Measurements from ENCODE around the gene CLIC1. TPM values are rescaled to one million over a fixed set of nuclear protein-coding genes. Genes with fewer than 3 reads are reported as not detected.
A peak's percentile ranks its signal among the peaks of the same experiment; 100 is the strongest.

The CLIC1 gene
- total RNA-seq, 1 experiment from 2014 or later = 431 TPM

DNA sequence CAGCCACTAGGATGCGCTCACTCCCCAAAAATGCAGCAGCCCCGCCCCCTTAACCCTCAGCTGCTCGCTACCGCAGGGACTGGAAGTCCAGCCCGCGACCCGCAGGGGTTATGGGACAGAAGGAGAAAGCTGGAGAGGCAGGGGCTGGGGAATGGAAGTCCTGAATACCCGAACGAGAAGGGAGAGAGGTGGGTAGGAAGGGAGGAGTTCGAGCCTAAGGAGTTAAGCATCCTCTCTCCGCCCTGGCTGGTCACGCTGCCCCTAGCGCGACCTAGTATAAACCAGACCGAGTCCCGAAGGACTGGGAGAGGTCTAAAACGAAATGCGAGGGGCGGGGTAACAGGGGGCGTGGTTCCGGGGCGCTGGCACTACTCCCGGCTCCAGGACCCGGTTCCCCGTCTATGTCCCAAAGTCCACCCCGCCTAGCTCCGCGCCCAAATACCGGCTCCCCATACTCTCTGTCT is 6.8 kb downstream of the CLIC1 start:
- Histone ChIP-seq H3K9me3 (ENCODE audit: low read depth, low read length, poor library complexity, severe bottlenecking) (no peaks in the 10 kb centered on the region), H3K4me1 (ENCODE audit: insufficient read depth, low read length, poor library complexity, severe bottlenecking) (peaks cover 15% of the 10 kb centered on the region), H3K27me3 (replicated peaks; ENCODE audit: insufficient read depth, low read depth, low read length, poor library complexity) (no peaks in the 10 kb centered on the region), H3K4me3 (ENCODE audit: low read depth, low read length, poor library complexity, severe bottlenecking) (peak overlapping the region; percentile 76), H3K36me3 (ENCODE audit: insufficient read depth, low read length, poor library complexity, severe bottlenecking) (peaks cover 54% of the 10 kb centered on the region), H3K27ac (ENCODE audit: low read depth, low read length, poor library complexity, severe bottlenecking) (peak overlapping the region; percentile 70)
- intact Hi-C loops (cut with micrococcal nuclease; ENCODE audit: unreplicated experiment) = loop anchor here (2.0 kb wide), 1 partner anchor 97 kb away; the partner anchor contains the start of gene HSPA1B
- BruUV-seq (replicated peaks) = no TSS peak
- ChIA-PET CTCF (interaction anchor here (0.6 to 1.6 kb wide), 2 partner anchors 39 to 101 kb away, joined by 3 to 14 read pairs; no protein-coding TSS in a partner anchor), POLR2A (ENCODE audit: low non-redundant PET) (interaction anchor here (1.0 to 1.2 kb wide), 2 partner anchors 10 to 98 kb away, joined by 4 to 8 read pairs; partner anchors contain the start of genes HSPA1B and MSH5)
- peak; percentile 85 for DNase-seq (ENCODE audit: low spot score)
- TF ChIP-seq CTCF (conservative IDR thresholded peaks at IDR 0.05; ENCODE audit: low read depth, low read length) (no peak; the same call in 1 of the 2 replicates), EZH2 (IDR thresholded peaks at IDR 0.05; ENCODE audit: borderline replicate concordance, low read depth, low read length, poor library complexity, severe bottlenecking) (no peak)

DNA sequence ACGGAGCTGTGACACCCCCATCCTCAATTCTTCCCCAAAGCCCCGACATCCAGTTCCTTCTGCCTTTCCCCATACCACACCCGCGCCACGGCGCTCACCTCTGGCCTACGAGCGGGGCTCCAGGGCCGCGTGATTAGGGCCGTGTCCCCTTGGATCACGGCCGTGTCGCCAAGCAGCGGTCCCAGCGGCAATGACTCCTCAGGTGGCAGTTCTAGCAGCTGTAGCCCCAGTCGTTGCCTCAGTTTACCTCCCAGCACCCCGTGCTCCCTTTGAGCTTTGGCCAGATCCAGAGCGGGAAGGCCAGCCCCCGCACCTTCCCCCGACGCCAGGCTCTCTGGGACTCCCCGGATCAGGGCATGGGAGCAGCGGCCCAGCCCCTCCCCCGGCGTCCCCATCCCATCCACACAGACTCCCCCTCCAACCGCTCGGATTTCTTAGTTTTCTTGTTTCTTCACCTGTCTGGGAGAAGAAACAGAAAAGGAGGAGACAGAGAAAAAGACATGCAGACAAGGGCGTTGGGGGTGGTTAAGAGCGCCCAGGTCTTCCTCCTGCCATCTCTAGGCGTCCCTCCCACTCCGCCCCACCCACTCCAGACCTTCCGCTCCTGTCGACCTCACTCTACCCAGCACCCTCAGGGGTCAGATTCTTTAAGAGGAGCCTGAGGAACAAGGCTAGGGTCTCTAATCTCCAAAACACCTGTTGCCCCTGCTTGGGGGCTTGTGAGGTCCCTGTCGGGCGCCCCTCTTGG is 7.4 kb downstream of the CLIC1 start, which contains the start of gene DDAH2:
Gene DDAH2, minus strand, starts transcription at position 533 of the 748 bp plus-strand sequence. Its CDS starts 138 bp downstream, at position 395.
- no peaks in the 10 kb centered on the region for H3K27me3 ChIP-seq (replicated peaks; ENCODE audit: insufficient read depth, low read depth, low read length, poor library complexity)
- H3K4me1 ChIP-seq (ENCODE audit: insufficient read depth, low read length, poor library complexity, severe bottlenecking) = peaks cover 11% of the 10 kb centered on the region
- ChIA-PET POLR2A (ENCODE audit: low non-redundant PET) (no interaction called here), CTCF (interaction anchor here (0.6 to 1.6 kb wide), 2 partner anchors 38 to 101 kb away, joined by 3 to 14 read pairs; no protein-coding TSS in a partner anchor)
- TSS peak; percentile 50 for BruUV-seq (replicated peaks)
- TF ChIP-seq EZH2 (IDR thresholded peaks at IDR 0.05; ENCODE audit: borderline replicate concordance, low read depth, low read length, poor library complexity, severe bottlenecking) (no peak), CTCF (conservative IDR thresholded peaks at IDR 0.05; ENCODE audit: low read depth, low read length) (peak; percentile 89; the same call in 1 of the 2 replicates)
- no peak for DNase-seq (ENCODE audit: low spot score)
- H3K9me3 ChIP-seq (ENCODE audit: low read depth, low read length, poor library complexity, severe bottlenecking) = no peaks in the 10 kb centered on the region
- intact Hi-C loops (cut with micrococcal nuclease; ENCODE audit: unreplicated experiment) = loop anchor here (2.0 kb wide), 1 partner anchor 98 kb away; the partner anchor contains the start of gene HSPA1B
- peaks cover 51% of the 10 kb centered on the region for H3K36me3 ChIP-seq (ENCODE audit: insufficient read depth, low read length, poor library complexity, severe bottlenecking)
- H3K4me3 ChIP-seq (ENCODE audit: low read depth, low read length, poor library complexity, severe bottlenecking) = peak within 1 kb of the TSS; percentile 76
- H3K27ac ChIP-seq (ENCODE audit: low read depth, low read length, poor library complexity, severe bottlenecking) = peak within 1 kb of the TSS; percentile 70

GRCh38 chr6:31727717-31728671 is 8.3 kb downstream of the CLIC1 start:
- H3K27me3 ChIP-seq (replicated peaks; ENCODE audit: insufficient read depth, low read depth, low read length, poor library complexity) = no peaks in the 10 kb centered on the region
- H3K9me3 ChIP-seq (ENCODE audit: low read depth, low read length, poor library complexity, severe bottlenecking) = no peaks in the 10 kb centered on the region
- DNase-seq (ENCODE audit: low spot score) = no peak
- H3K4me3 ChIP-seq (ENCODE audit: low read depth, low read length, poor library complexity, severe bottlenecking) = no peak overlapping the region
- peaks cover 41% of the 10 kb centered on the region for H3K36me3 ChIP-seq (ENCODE audit: insufficient read depth, low read length, poor library complexity, severe bottlenecking)
- H3K4me1 ChIP-seq (ENCODE audit: insufficient read depth, low read length, poor library complexity, severe bottlenecking) = peaks cover 11% of the 10 kb centered on the region
- TF ChIP-seq CTCF (conservative IDR thresholded peaks at IDR 0.05; ENCODE audit: low read depth, low read length) (no peak), EZH2 (IDR thresholded peaks at IDR 0.05; ENCODE audit: borderline replicate concordance, low read depth, low read length, poor library complexity, severe bottlenecking) (no peak)
- CTCF ChIA-PET = no interaction called here
- no peak overlapping the region for H3K27ac ChIP-seq (ENCODE audit: low read depth, low read length, poor library complexity, severe bottlenecking)
- BruUV-seq (replicated peaks) = no TSS peak
- intact Hi-C loops (cut with micrococcal nuclease; ENCODE audit: unreplicated experiment) = loop anchor here (2.0 kb wide), 1 partner anchor 99 kb away; the partner anchor contains the start of gene HSPA1B
- POLR2A ChIA-PET (ENCODE audit: low non-redundant PET) = no interaction called here

All from A673 (cell line).